ENCODE measurements around the gene HJURP.

The HJURP gene

GRCh38 chr2:233822781-233823730 lies 31.3 kb downstream of the HJURP start:
- H3K4me3 ChIP-seq (ENCODE audit: low read length) = no peak overlapping the region
- H3K27me3 ChIP-seq (ENCODE audit: control insufficient read depth, insufficient read depth, low read length) = no peaks in the 10 kb centered on the region
- H3K9ac ChIP-seq (ENCODE audit: low read length) = no peak overlapping the region
- no peaks in the 10 kb centered on the region for H3K36me3 ChIP-seq (ENCODE audit: control insufficient read depth, insufficient read depth, low read length)
- no peaks in the 10 kb centered on the region for H3K4me1 ChIP-seq (ENCODE audit: control insufficient read depth, insufficient read depth, low read length)
- H3K27ac ChIP-seq (ENCODE audit: low read depth, low read length) = no peak overlapping the region

GRCh38 chr2:233822101-233822771 lies 32.1 kb downstream of the HJURP start:
- Histone ChIP-seq H3K4me3 (ENCODE audit: low read length) (no peak overlapping the region), H3K4me1 (ENCODE audit: control insufficient read depth, insufficient read depth, low read length) (no peaks in the 10 kb centered on the region)

GRCh38 chr2:233821709-233822100 lies 32.6 kb downstream of the HJURP start:
- H3K27me3 ChIP-seq (ENCODE audit: control insufficient read depth, insufficient read depth, low read length) = no peaks in the 10 kb centered on the region
- no peak overlapping the region for H3K9ac ChIP-seq (ENCODE audit: low read length)
- no peak overlapping the region for H3K27ac ChIP-seq (ENCODE audit: low read depth, low read length)
- no peaks in the 10 kb centered on the region for H3K36me3 ChIP-seq (ENCODE audit: control insufficient read depth, insufficient read depth, low read length)
- no peaks in the 10 kb centered on the region for H3K4me1 ChIP-seq (ENCODE audit: control insufficient read depth, insufficient read depth, low read length)
- no peak overlapping the region for H3K4me3 ChIP-seq (ENCODE audit: low read length)

More at GRCh38 chr2:233822101-233822771, 32.1 kb downstream of the HJURP start:
- Histone ChIP-seq H3K9ac (ENCODE audit: low read length) (no peak overlapping the region), H3K27ac (ENCODE audit: low read depth, low read length) (no peak overlapping the region), H3K36me3 (ENCODE audit: control insufficient read depth, insufficient read depth, low read length) (no peaks in the 10 kb centered on the region), H3K27me3 (ENCODE audit: control insufficient read depth, insufficient read depth, low read length) (no peaks in the 10 kb centered on the region)

- Histone ChIP-seq H3K36me3 (ENCODE audit: control insufficient read depth, insufficient read depth, low read length) (no peaks in the 10 kb centered on the region), H3K4me1 (ENCODE audit: control insufficient read depth, insufficient read depth, low read length) (no peaks in the 10 kb centered on the region), H3K27me3 (ENCODE audit: control insufficient read depth, insufficient read depth, low read length) (no peaks in the 10 kb centered on the region), H3K4me3 (ENCODE audit: low read length) (no peak overlapping the region), H3K9ac (ENCODE audit: low read length) (no peak overlapping the region), H3K27ac (ENCODE audit: low read depth, low read length) (no peak overlapping the region)
Measured at GRCh38 chr2:233821196-233821595, 33.1 kb downstream of the HJURP start.

DNA sequence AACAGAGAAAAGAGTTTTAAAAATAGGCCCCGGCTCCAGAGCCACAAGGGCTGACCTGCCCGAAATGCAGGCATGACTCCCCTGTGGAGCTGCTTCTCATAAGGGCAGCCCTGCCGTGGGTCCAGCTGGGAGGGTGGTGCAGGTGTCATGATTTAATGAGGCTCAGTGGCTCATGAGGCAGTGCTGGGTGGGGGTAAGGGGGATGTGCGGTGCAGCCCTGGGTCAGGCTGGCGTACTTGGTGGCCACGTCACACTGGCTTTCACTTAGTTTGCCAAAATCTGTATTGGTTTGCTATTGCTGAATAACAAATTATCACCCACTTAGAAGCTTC lies 33.6 kb downstream of the HJURP start:
- no peaks in the 10 kb centered on the region for H3K36me3 ChIP-seq (ENCODE audit: control insufficient read depth, insufficient read depth, low read length)
- H3K4me1 ChIP-seq (ENCODE audit: control insufficient read depth, insufficient read depth, low read length) = no peaks in the 10 kb centered on the region
- H3K27me3 ChIP-seq (ENCODE audit: control insufficient read depth, insufficient read depth, low read length) = no peaks in the 10 kb centered on the region
- H3K9ac ChIP-seq (ENCODE audit: low read length) = no peak overlapping the region
- H3K4me3 ChIP-seq (ENCODE audit: low read length) = no peak overlapping the region
- H3K27ac ChIP-seq (ENCODE audit: low read depth, low read length) = no peak overlapping the region

- Histone ChIP-seq H3K27ac (ENCODE audit: low read depth, low read length) (no peak overlapping the region), H3K27me3 (ENCODE audit: control insufficient read depth, insufficient read depth, low read length) (no peaks in the 10 kb centered on the region), H3K4me1 (ENCODE audit: control insufficient read depth, insufficient read depth, low read length) (no peaks in the 10 kb centered on the region), H3K36me3 (ENCODE audit: control insufficient read depth, insufficient read depth, low read length) (no peaks in the 10 kb centered on the region), H3K4me3 (ENCODE audit: low read length) (no peak overlapping the region), H3K9ac (ENCODE audit: low read length) (no peak overlapping the region)
Measured at GRCh38 chr2:233819884-233820773, 34.2 kb downstream of the HJURP start.

DNA sequence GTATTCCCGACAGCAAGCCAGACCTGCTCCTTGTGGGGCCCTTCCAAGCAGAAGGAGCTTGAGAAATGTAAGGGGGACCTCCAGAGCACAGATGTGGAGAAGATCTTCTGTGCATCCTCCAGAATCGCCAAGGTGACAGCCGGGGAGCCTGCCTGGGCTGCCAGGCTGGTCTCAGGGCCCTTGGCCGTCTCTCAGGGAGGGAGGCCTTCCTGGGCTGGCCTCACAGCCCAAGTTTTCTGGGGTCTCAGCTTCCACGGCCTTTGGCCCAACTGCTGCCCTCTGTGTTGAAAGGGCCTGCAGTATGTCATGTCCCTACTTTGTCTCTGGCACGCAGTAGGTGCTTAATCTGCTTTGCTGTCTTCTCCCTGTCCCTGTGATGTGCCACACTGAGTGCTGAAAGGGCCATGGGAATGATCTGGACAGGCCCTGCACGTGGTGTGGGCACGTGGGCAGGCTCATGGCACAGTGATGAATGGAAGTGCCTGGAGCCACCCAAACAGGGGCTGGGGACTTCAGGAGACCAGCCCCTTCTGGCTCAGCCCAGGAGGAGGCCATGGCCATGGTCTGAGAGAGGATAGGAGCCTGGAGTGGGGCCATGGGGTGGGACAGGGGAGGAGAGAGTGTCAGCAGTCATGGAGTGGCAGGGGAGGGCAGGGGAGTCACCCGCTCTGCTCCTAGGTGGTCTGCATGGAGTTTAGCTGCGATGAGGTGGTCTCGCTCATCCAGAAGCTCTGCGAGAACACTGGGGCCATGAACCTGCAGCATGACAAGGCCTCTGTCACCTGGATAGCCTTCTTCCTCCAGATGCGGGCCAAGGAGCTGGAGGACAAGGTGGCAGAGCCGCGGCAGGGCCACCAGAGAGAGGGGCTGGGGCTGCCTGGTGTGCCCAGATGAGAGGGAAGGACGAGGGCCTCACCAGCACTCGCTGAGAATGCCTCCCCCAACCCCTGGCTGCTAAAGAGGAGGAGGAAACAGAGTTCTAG lies 35.4 kb downstream of the HJURP start:
- Histone ChIP-seq H3K4me3 (ENCODE audit: low read length) (no peak overlapping the region), H3K4me1 (ENCODE audit: control insufficient read depth, insufficient read depth, low read length) (no peaks in the 10 kb centered on the region), H3K9ac (ENCODE audit: low read length) (no peak overlapping the region)

GRCh38 chr2:233817995-233818638 lies 36.2 kb downstream of the HJURP start:
- Histone ChIP-seq H3K27ac (ENCODE audit: low read depth, low read length) (no peak overlapping the region), H3K27me3 (ENCODE audit: control insufficient read depth, insufficient read depth, low read length) (no peaks in the 10 kb centered on the region), H3K36me3 (ENCODE audit: control insufficient read depth, insufficient read depth, low read length) (no peaks in the 10 kb centered on the region), H3K4me1 (ENCODE audit: control insufficient read depth, insufficient read depth, low read length) (no peaks in the 10 kb centered on the region), H3K4me3 (ENCODE audit: low read length) (no peak overlapping the region), H3K9ac (ENCODE audit: low read length) (no peak overlapping the region)

More for the DNA sequence above, 35.4 kb downstream of the HJURP start:
- Histone ChIP-seq H3K27ac (ENCODE audit: low read depth, low read length) (no peak overlapping the region), H3K36me3 (ENCODE audit: control insufficient read depth, insufficient read depth, low read length) (no peaks in the 10 kb centered on the region), H3K27me3 (ENCODE audit: control insufficient read depth, insufficient read depth, low read length) (no peaks in the 10 kb centered on the region)

GRCh38 chr2:233817361-233817911 lies 36.9 kb downstream of the HJURP start:
- Histone ChIP-seq H3K4me1 (ENCODE audit: control insufficient read depth, insufficient read depth, low read length) (no peaks in the 10 kb centered on the region), H3K9ac (ENCODE audit: low read length) (no peak overlapping the region), H3K27ac (ENCODE audit: low read depth, low read length) (no peak overlapping the region), H3K27me3 (ENCODE audit: control insufficient read depth, insufficient read depth, low read length) (no peaks in the 10 kb centered on the region), H3K36me3 (ENCODE audit: control insufficient read depth, insufficient read depth, low read length) (no peaks in the 10 kb centered on the region), H3K4me3 (ENCODE audit: low read length) (no peak overlapping the region)

DNA sequence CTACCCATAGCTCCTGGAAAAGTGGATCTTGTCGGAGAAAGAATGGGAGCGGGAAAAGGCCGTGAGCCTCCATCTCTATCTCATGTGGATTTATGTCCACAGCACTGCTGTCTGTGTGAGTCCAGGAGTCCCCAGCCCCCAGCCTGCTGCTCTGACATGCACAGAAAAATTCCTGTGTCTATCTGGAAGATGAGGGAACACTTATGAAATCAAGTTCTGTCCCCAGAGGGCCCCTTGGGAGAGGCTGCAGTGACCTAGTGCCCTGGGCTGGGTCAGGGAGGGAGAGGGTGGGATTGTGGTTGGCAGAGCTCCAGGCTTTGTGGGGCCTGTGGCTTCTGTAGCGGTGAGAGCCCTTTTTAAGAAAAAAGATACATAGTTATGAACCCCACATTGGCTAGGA lies 37.6 kb downstream of the HJURP start:
- Histone ChIP-seq H3K4me1 (ENCODE audit: control insufficient read depth, insufficient read depth, low read length) (no peaks in the 10 kb centered on the region), H3K27ac (ENCODE audit: low read depth, low read length) (no peak overlapping the region), H3K9ac (ENCODE audit: low read length) (no peak overlapping the region), H3K36me3 (ENCODE audit: control insufficient read depth, insufficient read depth, low read length) (no peaks in the 10 kb centered on the region), H3K27me3 (ENCODE audit: control insufficient read depth, insufficient read depth, low read length) (no peaks in the 10 kb centered on the region), H3K4me3 (ENCODE audit: low read length) (no peak overlapping the region)

GRCh38 chr2:233816334-233816733 lies 38.0 kb downstream of the HJURP start:
- Histone ChIP-seq H3K27me3 (ENCODE audit: control insufficient read depth, insufficient read depth, low read length) (no peaks in the 10 kb centered on the region), H3K4me3 (ENCODE audit: low read length) (no peak overlapping the region), H3K4me1 (ENCODE audit: control insufficient read depth, insufficient read depth, low read length) (no peaks in the 10 kb centered on the region), H3K36me3 (ENCODE audit: control insufficient read depth, insufficient read depth, low read length) (no peaks in the 10 kb centered on the region), H3K9ac (ENCODE audit: low read length) (no peak overlapping the region), H3K27ac (ENCODE audit: low read depth, low read length) (no peak overlapping the region)

Data from rectal smooth muscle tissue (tissue), 1 donor.